Adrenal gland (tissue), 12 donors: ENCODE results near the gene PRICKLE1. TPM values are rescaled to one million over a fixed set of nuclear protein-coding genes. Genes with fewer than 3 reads are reported as not detected.

Source experiments
- DNase-seq, 7 donors: peaks; one replicate each; pipeline ENCODE4 v3.0.0-alpha.2; 2019 to 2020
- H3K27ac ChIP-seq, 5 donors: fragments of 200-600 bp; sonication (generic) in 4 of 5; 1 replicate in 3 of 5; 2 replicates in 2 of 5; pipeline versions ENCODE4 v1.5.1 to v1.8.0; 2016 to 2020; ENCODE audit warnings: mild to moderate bottlenecking in 1 of 5
- H3K27me3 ChIP-seq: fragments of 200-600 bp; 2 replicates; pipeline ENCODE4 v1.8.0; 2021
- H3K36me3 ChIP-seq, 2 donors: fragments of 200-600 bp; replicated peaks in 1 of 2; 1 replicate in 1 of 2; 2 replicates in 1 of 2; pipeline versions ENCODE4 v1.5.1 to v1.8.0; 2018 to 2022
- H3K4me1 ChIP-seq, 2 donors: fragments of 200-600 bp; replicated peaks in 1 of 2; 1 replicate in 1 of 2; 2 replicates in 1 of 2; pipeline versions ENCODE4 v1.5.1 to v1.8.0; 2018 to 2021
- H3K4me3 ChIP-seq, 4 donors: fragments of 200-600 bp; sonication (generic) in 3 of 4; one replicate each; pipeline ENCODE4 v1.5.1; 2016 to 2018
- H3K9me3 ChIP-seq, 3 donors: fragments of 200-600 bp; sonication (generic) in 1 of 3; replicated peaks in 1 of 3; 1 replicate in 2 of 3; 2 replicates in 1 of 3; pipeline versions ENCODE4 v1.5.1 to v1.8.0; 2016 to 2021
- CTCF ChIP-seq, 6 experiments: fragments of 450-650 bp in 4 of 6; fragments of 200-600 bp in 2 of 6; sonication (generic) in 1 of 6; IDR thresholded peaks; 1 replicate in 5 of 6; 2 replicates in 1 of 6; pipeline versions ENCODE4 v1.5.1 to v1.8.0; 2016 to 2021; ENCODE audit warnings: antibody characterized with exemption in 6 of 6, mild to moderate bottlenecking in 2 of 6, moderate library complexity in 1 of 6
- POLR2A ChIP-seq, 2 donors: fragments of 450-650 bp; IDR thresholded peaks; one replicate each; pipeline ENCODE4 v1.6.1; 2017; ENCODE audit warnings: antibody characterized with exemption in 2 of 2, mild to moderate bottlenecking in 2 of 2, moderate library complexity in 1 of 2
- WGBS, 4 donors: extraction: QIAGEN DNeasy Blood & Tissue Kit in 2 of 4; methylation state at CpG; one replicate each; pipeline versions ENCODE4 v1.1.5 to v1.1.7; 2013 to 2017; 5-methylcytosine and 5-hydroxymethylcytosine counted together
- intact Hi-C, 2 donors: fragments of 100-400 bp; cut with DNase I; formaldehyde crosslinking; loops; one replicate each; pipeline versions ENCODE4 v1.14.1 to v1.15.0; 2022 to 2023
- polyA plus RNA-seq, 3 donors: library from polyadenylated mRNA; stranded (reverse); fragments of 200-250 nt in 2 of 3; fragments of 350-450 nt in 1 of 3; fragmentation: Illumina TruSeq in 1 of 3; extraction: RNeasy Lipid Tissue Mini Kit (QIAGEN cat#74804) in 1 of 3; gene quantifications; one replicate each; pipeline ENCODE4 v1.2.3, GENCODE V29; 2013 to 2014
- total RNA-seq, 9 donors: library from RNA; depleted of rRNA in 4 of 9; stranded (reverse); fragments of >200 nt in 4 of 9; fragments of 120-200 nt in 1 of 9; fragmentation: NEBNext Ultra II Directional in 1 of 9; extraction: Animal tissue kit (Norgen Biotek cat#: 25700) in 1 of 9; gene quantifications; one replicate each; pipeline versions ENCODE4 v1.1.0 to v1.2.4, GENCODE V29; 2013 to 2023
- donor health status: healthy with polysubstance abuse.
- donor health status: Bipolar disorder and iron deficiency.
- donor health status: DM: yes; HTN: yes; CAD: no.
- donor health status: DM: no; HTN: no; CAD: no.
- donor health status: DM: no; HTN: no; CAD: no.
- donor health status: DM: yes; HTN: yes; CAD: no.

The PRICKLE1 gene
- total and polyA plus RNA-seq, 12 donors = 1.0 to 13.2 (median 5.1) TPM

- WGBS, 4 donors = 71 to 79% (median 72%) methylated on average over 1 of the region's 1 CpG
- H3K4me3 ChIP-seq = no peak overlapping the region
- intact Hi-C loops = no loop called here
- DNase-seq = no peak
- no peaks in the 10 kb centered on the region for H3K36me3 ChIP-seq
- no peak overlapping the region for H3K27ac ChIP-seq
- no peaks in the 10 kb centered on the region for H3K4me1 ChIP-seq
- no peaks in the 10 kb centered on the region for H3K9me3 ChIP-seq
- no peaks in the 10 kb centered on the region for H3K27me3 ChIP-seq
- TF ChIP-seq CTCF (IDR thresholded peaks at IDR 0.05) (no peak), POLR2A (IDR thresholded peaks at IDR 0.05) (no peak)
Observed at GRCh38 chr12:42473130-42473529, 116.4 kb downstream of the PRICKLE1 start.

- WGBS, 4 donors = 87 to 90% (median 87%) methylated on average over 3 of the region's 3 CpGs
- no peak for DNase-seq
- Histone ChIP-seq H3K4me3 (no peak overlapping the region), H3K9me3 (no peaks in the 10 kb centered on the region), H3K36me3 (no peaks in the 10 kb centered on the region), H3K4me1 (no peaks in the 10 kb centered on the region), H3K27ac (no peak overlapping the region), H3K27me3 (no peaks in the 10 kb centered on the region)
- TF ChIP-seq POLR2A (IDR thresholded peaks at IDR 0.05) (no peak), CTCF (IDR thresholded peaks at IDR 0.05) (no peak)
- intact Hi-C loops = no loop called here
Observed at GRCh38 chr12:42472376-42472775, 117.2 kb downstream of the PRICKLE1 start.

GRCh38 chr12:42469355-42470175 lies 120.0 kb downstream of the PRICKLE1 start:
- no peak overlapping the region for H3K27ac ChIP-seq
- H3K27me3 ChIP-seq = no peaks in the 10 kb centered on the region
- no peak overlapping the region for H3K4me3 ChIP-seq
- no peaks in the 10 kb centered on the region for H3K9me3 ChIP-seq
- no peak for DNase-seq
- TF ChIP-seq POLR2A (IDR thresholded peaks at IDR 0.05) (no peak), CTCF (IDR thresholded peaks at IDR 0.05) (no peak)
- no peaks in the 10 kb centered on the region for H3K4me1 ChIP-seq
- 72 to 74% (median 73%) methylated on average over 7 of the region's 7 CpGs for WGBS, 4 donors
- no peaks in the 10 kb centered on the region for H3K36me3 ChIP-seq
- intact Hi-C loops = no loop called here

- Histone ChIP-seq H3K4me3 (no peak overlapping the region), H3K27ac (no peak overlapping the region)
- intact Hi-C loops = no loop called here
Observed at GRCh38 chr12:42468921-42469320, 120.6 kb downstream of the PRICKLE1 start.

More at GRCh38 chr12:42468921-42469320, 120.6 kb downstream of the PRICKLE1 start:
- H3K4me1 ChIP-seq = no peaks in the 10 kb centered on the region
- no peaks in the 10 kb centered on the region for H3K9me3 ChIP-seq
- no peak for TF ChIP-seq CTCF (IDR thresholded peaks at IDR 0.05)
- no peak for TF ChIP-seq POLR2A (IDR thresholded peaks at IDR 0.05)
- H3K36me3 ChIP-seq = no peaks in the 10 kb centered on the region
- no peak for DNase-seq
- WGBS, 4 donors = 53 to 83% (median 70%) methylated on average over 3 of the region's 3 CpGs
- H3K27me3 ChIP-seq = no peaks in the 10 kb centered on the region
